Stimulated activated naive CD8-positive, alpha-beta T cell treated with anti-CD3 and anti-CD28 coated beads, Interleukin-15, Interleukin-2, amounts not matched to agents 100 U/mL and 50 U/mL, for 24 hours (primary cell): Measurements from ENCODE around the gene PIP5KL1.

Experiments
- ATAC-seq: fragments of 150-1000 bp; cut with Tn5 transposase; one replicate; pipeline ENCODE4 v1.10.0; 2021
- DNase-seq: peaks from one replicate; pipeline ENCODE4 v3.0.0; 2021

PIP5KL1 gene

GRCh38 chr9:127968700-127969383, 38.3 kb upstream of the PIP5KL1 start:
- no peak for DNase-seq
- no peak for ATAC-seq

GRCh38 chr9:127968042-127968441, 37.5 kb upstream of the PIP5KL1 start:
- no peak for DNase-seq
- no peak for ATAC-seq

DNA sequence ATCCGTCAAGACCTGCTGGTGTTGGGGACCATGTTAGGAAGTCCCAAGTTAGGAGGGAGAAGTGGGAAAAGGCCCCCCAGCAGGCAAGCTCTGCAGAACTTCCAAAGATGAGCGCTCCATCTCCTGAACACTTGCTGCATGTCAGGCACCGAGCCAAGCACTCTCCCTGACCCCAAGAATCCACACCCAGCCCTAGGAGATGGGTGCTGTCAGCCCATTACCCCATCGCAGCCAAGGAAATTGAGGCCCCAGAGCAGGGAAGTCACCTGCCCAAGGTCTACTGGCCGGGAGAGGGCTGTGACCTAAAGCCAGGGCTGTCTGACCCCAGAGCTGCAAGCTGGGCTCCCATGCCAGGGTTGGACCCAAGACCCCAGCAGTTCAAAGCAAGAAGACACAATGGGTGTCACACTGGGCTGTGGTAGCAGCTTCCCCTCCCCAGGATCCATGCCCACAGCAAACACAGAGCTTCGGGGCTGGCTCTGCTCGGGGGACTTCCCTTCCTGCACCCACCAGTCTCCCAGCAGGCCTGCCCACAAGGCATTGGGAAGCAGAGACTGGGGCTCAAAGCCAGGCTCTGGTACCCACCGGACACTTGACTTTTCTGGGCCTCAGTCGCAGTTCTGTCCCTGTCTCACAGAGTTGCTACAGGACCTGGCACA, 36.7 kb upstream of the PIP5KL1 start:
- ATAC-seq (no peak), DNase-seq (no peak)

GRCh38 chr9:127966416-127967150, 36.0 kb upstream of the PIP5KL1 start:
- no peak for DNase-seq
- no peak for ATAC-seq

DNA sequence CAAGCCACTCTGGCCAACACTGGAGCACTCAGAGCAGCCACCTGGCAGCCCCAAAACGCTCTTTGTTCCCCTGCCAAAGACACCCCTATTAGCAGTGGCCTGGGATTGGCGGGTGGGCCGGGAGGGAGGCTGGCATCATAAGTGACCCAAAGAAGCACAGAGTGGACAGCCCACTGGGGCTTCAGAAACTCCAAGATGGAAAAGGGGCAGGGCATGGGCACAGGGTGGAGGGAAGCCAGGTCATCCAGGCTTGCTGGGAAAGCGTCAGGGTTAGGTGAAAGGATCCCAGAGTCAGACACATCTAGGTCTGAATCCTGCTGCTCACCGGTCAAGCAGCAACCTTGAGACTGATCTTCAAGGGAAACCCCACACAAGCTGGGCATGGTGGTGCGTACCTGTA, 35.4 kb upstream of the PIP5KL1 start:
- no peak for ATAC-seq
- DNase-seq, result no peak

GRCh38 chr9:127963359-127964064, 32.9 kb upstream of the PIP5KL1 start:
- no peak for ATAC-seq
- no peak for DNase-seq

DNA sequence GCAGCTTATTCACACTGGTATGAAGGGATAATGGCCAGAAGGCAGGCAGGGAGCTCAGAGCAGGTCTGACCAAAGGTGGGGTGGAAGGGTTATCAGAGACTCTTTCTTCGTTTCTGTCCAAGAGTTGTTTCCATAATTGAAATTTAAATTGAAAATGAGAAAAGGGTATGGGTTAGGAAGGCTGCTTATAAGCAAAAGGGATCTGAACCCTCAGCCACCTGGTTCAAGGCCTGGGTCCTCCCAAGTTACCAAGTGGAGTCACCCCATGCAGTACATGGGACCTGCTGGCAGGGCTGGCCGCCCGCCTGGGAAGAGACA, 32.4 kb upstream of the PIP5KL1 start:
- no peak for DNase-seq
- no peak for ATAC-seq

GRCh38 chr9:127962278-127962677, 31.7 kb upstream of the PIP5KL1 start:
- DNase-seq (no peak), ATAC-seq (no peak)

- DNase-seq (no peak), ATAC-seq (no peak)
Observed at GRCh38 chr9:127961613-127962155, 31.1 kb upstream of the PIP5KL1 start.

DNA sequence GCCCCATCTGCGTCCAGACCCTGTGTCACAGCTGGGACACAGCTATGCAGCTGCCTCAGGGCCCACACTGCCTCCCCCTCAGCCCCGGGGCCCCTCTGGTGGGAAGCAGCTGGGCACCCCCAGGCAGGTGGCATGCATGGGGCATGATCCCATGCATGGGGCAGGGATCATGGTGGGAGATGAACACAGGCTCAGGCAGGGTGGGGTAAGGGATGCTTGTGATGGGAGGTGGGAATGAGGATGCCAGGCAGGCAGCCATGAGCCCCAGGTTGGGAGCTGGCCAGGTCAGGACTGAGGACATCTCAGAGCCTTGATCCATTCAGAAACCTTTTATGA, 30.5 kb upstream of the PIP5KL1 start:
- DNase-seq (no peak), ATAC-seq (no peak)

DNA sequence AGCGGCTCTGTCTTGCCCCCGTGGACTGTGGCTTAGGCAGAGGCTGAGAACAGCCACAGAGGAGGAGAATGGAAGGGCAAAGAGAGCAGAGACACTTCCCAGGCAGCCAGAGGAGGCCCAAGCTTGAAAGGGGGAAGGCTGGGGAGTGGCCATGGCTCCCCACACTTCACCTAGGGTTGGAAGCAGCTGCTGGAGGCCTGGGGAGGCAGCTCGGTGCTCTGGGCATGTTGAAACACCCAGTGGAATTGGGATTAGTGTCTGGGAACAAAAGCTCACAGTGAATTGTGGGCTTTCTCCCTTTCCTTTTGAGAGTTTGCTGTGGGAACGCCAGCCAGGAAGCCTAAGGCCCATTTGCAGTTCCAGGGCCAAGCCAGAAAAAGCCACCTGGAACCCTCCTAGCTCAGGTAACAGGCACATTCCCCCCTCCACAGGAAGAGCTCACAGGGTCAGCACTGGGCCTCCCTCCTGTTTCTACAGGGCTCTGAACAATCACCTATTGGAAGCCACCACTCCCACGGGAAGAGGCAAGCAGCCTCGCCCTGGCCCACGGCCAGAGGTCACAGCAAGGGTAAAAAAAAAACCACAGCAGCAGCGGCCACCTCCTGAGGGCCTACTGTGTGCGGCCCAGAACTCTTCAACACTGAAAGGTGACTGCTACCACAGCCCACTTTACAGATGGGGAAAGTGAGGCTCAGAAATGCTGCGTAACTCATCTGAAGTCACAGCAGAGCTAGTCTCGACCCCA, 30.0 kb upstream of the PIP5KL1 start:
- DNase-seq (no peak), ATAC-seq (no peak)

- DNase-seq, result no peak
- ATAC-seq, result no peak
Observed at GRCh38 chr9:127959841-127960409, 29.3 kb upstream of the PIP5KL1 start.

DNA sequence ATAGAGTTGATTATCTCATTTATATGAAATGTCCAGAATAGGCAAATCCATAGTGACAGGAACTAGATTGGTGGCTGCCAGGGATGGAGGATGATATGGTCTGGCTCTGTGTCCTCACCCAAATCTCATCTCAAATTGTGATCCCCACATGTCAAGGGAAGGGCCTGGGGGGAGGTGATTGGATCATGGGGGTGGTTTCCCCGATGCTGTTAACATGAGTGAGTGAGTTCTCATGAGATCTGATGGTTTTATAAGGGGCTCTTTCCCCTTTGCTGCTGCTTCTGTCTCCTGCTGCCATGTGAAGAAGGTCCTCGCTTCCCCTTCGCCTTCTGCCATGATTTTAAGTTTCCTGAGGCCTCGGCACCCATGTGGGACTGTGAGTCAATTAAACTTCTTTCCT, 28.8 kb upstream of the PIP5KL1 start:
- no peak for DNase-seq
- no peak for ATAC-seq

GRCh38 chr9:127958728-127959127, 28.2 kb upstream of the PIP5KL1 start:
- no peak for DNase-seq
- no peak for ATAC-seq

- DNase-seq, result peak; percentile 84
- peak; percentile 96 for ATAC-seq
Observed at GRCh38 chr9:127955294-127956015, 24.9 kb upstream of the PIP5KL1 start.

DNA sequence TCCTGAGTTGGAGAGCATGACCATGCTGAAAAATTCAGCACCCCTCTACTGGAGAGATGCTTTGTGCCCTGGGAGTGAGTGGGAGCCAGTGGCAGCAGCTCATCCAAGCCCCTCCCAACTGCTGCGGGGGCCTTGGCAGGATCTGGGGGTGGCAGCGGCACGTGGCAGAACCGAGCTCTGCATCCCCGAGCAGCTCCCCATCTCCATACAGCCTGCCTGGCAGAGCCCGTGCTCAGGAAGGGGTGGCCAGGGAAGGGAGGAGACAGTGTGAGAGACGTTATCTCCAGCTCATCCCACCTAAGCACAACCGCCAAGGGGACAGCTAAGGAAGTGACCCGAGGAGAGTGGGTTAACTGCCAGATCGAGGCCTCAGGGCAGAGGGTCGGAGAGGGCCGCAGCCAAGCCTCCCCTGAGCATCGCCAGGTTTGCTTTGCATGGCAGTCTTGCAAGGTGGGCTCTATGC, 24.3 kb upstream of the PIP5KL1 start:
- DNase-seq (no peak), ATAC-seq (no peak)

DNA sequence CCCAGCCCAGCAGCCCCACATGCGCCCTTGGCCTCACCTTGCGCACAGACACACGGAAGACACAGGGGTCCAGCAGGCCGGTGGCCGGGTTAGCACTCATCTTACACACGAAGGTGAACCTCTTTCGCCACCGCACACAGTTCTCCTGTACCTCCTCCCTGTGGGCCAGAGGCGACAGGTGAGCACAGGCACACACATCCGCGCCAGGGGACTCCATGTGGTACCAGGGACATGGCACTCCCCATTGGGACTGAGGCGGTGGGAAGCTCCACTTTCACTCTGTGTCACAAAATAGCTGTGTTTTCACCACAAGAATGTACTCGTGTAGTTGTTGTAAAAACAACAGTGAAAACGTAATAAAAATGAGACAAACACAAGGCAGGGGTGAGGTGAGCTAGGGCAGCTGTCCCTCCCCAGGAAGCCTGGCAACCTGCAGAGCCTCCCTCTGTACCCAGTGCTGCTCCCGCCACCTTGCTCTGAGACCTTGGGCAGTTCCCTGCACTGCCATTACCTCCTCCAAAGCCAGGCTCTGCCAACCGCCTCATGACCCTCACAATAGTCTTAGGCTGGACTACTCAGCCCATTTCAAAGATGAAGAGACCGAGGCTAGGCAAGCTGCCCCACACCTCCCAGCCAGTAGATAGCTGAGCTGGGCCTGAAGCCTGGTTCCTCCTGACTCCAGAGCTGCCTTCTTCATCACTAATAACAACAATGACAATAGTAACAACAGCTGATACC, 23.4 kb upstream of the PIP5KL1 start:
- DNase-seq (no peak), ATAC-seq (no peak)

DNA sequence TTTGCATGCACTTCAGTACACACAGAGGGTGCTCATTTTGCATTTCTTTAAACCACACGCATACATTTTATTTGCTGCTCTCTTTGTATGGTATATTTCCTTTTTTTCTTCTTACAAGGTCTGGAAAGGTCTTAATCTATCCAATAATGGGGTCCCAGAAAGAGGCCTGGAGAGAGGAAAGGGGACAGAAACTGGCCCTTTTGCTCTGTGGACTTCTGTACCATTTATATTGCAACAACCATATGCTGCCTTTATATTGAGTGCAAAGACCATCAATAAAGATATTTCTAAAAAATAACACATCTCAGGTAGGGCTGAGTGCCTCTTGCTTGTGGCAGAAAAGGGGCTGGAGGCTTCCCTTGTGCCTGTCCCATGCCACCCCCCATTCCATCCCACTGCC, 22.6 kb upstream of the PIP5KL1 start:
- DNase-seq, result no peak
- no peak for ATAC-seq

GRCh38 chr9:127950513-127951289, 20.1 kb upstream of the PIP5KL1 start:
- ATAC-seq (no peak), DNase-seq (no peak)
